Uterus (tissue), 4 donors: ENCODE measurements around the gene KCNA4. TPM values are rescaled to one million over a fixed set of nuclear protein-coding genes. Genes with fewer than 3 reads are reported as not detected.

ENCODE experiments used
- DNase-seq, 2 donors: peaks; one replicate each; pipeline ENCODE4 v3.0.0-alpha.2; 2019 to 2020
- H3K27ac ChIP-seq, 2 donors: fragments of 200-600 bp; sonication (generic); 1 replicate in 1 of 2; 2 replicates in 1 of 2; pipeline ENCODE4 v1.5.1; 2016 to 2018
- H3K27me3 ChIP-seq, 2 donors: fragments of 200-600 bp; sonication (generic); one replicate each; pipeline ENCODE4 v1.5.1; 2018 to 2019; ENCODE audit warnings: control low read depth in 1 of 2
- H3K36me3 ChIP-seq, 2 donors: fragments of 200-600 bp; sonication (generic); one replicate each; pipeline ENCODE4 v1.5.1; 2019; ENCODE audit warnings: control low read depth in 1 of 2
- H3K4me1 ChIP-seq, 2 donors: fragments of 200-600 bp; sonication (generic); one replicate each; pipeline ENCODE4 v1.5.1; 2018 to 2019; ENCODE audit warnings: control low read depth in 1 of 2
- H3K4me3 ChIP-seq, 2 donors: fragments of 200-600 bp; sonication (generic); 1 replicate in 1 of 2; 2 replicates in 1 of 2; pipeline ENCODE4 v1.5.1; 2018 to 2019; ENCODE audit warnings: mild to moderate bottlenecking in 1 of 2
- H3K9me3 ChIP-seq, 2 donors: fragments of 200-600 bp; sonication (generic); one replicate each; pipeline ENCODE4 v1.5.1; 2019; ENCODE audit warnings: control low read depth in 1 of 2
- POLR2A ChIP-seq, 2 donors: fragments of 450-650 bp; IDR thresholded peaks; one replicate each; pipeline ENCODE4 v1.6.1; 2016; ENCODE audit warnings: antibody characterized with exemption in 2 of 2, mild to moderate bottlenecking in 1 of 2, moderate library complexity in 1 of 2
- intact Hi-C: fragments of 100-400 bp; cut with DNase I; formaldehyde crosslinking; loops from one replicate; pipeline ENCODE4 v1.15.1; 2023; ENCODE audit warnings: low total_unique reads
- total RNA-seq, 4 donors: library from RNA; depleted of rRNA in 3 of 4; stranded (reverse); fragments of >200 nt in 3 of 4; gene quantifications; one replicate each; pipeline versions ENCODE4 v1.1.0 to v1.2.4, GENCODE V29; 2014 to 2023
- TF ChIP-seq, protein P1 (sequence below), 4 experiments: fragments of 200-600 bp in 2 of 4; fragments of 450-650 bp in 2 of 4; sonication (generic) in 2 of 4; IDR thresholded peaks; one replicate each; pipeline ENCODE4 v1.5.1; 2016 to 2019; ENCODE audit warnings: antibody characterized with exemption in 4 of 4, mild to moderate bottlenecking in 2 of 4, moderate library complexity in 1 of 4
- donor health status: DM: yes; HTN: yes; CAD: no.

KCNA4 gene
- total RNA-seq, 4 donors from 2014 or later: 0.88 to 5.7 TPM; not detected in 2

GRCh38 chr11:30023074-30023473 lies 6.2 kb upstream of the KCNA4 start:
- no peak overlapping the region for H3K4me3 ChIP-seq
- no peaks in the 10 kb centered on the region for H3K4me1 ChIP-seq
- TF ChIP-seq, protein P1, sequence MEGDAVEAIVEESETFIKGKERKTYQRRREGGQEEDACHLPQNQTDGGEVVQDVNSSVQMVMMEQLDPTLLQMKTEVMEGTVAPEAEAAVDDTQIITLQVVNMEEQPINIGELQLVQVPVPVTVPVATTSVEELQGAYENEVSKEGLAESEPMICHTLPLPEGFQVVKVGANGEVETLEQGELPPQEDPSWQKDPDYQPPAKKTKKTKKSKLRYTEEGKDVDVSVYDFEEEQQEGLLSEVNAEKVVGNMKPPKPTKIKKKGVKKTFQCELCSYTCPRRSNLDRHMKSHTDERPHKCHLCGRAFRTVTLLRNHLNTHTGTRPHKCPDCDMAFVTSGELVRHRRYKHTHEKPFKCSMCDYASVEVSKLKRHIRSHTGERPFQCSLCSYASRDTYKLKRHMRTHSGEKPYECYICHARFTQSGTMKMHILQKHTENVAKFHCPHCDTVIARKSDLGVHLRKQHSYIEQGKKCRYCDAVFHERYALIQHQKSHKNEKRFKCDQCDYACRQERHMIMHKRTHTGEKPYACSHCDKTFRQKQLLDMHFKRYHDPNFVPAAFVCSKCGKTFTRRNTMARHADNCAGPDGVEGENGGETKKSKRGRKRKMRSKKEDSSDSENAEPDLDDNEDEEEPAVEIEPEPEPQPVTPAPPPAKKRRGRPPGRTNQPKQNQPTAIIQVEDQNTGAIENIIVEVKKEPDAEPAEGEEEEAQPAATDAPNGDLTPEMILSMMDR (IDR thresholded peaks at IDR 0.05): no peak
- no peak for TF ChIP-seq POLR2A (IDR thresholded peaks at IDR 0.05)
- no peaks in the 10 kb centered on the region for H3K36me3 ChIP-seq
- no peak for DNase-seq
- H3K27me3 ChIP-seq: no peaks in the 10 kb centered on the region
- intact Hi-C loops: no loop called here
- no peak overlapping the region for H3K27ac ChIP-seq
- no peaks in the 10 kb centered on the region for H3K9me3 ChIP-seq

- Histone ChIP-seq H3K9me3 (no peaks in the 10 kb centered on the region), H3K4me3 (no peak overlapping the region), H3K4me1 (no peaks in the 10 kb centered on the region), H3K27ac (no peak overlapping the region), H3K36me3 (no peaks in the 10 kb centered on the region), H3K27me3 (no peaks in the 10 kb centered on the region)
- TF ChIP-seq, protein P1 (IDR thresholded peaks at IDR 0.05): no peak
- no peak for TF ChIP-seq POLR2A (IDR thresholded peaks at IDR 0.05)
- intact Hi-C loops: no loop called here
- no peak for DNase-seq
These were observed 2.7 kb upstream of the KCNA4 start for GRCh38 chr11:30019481-30019880.

DNA sequence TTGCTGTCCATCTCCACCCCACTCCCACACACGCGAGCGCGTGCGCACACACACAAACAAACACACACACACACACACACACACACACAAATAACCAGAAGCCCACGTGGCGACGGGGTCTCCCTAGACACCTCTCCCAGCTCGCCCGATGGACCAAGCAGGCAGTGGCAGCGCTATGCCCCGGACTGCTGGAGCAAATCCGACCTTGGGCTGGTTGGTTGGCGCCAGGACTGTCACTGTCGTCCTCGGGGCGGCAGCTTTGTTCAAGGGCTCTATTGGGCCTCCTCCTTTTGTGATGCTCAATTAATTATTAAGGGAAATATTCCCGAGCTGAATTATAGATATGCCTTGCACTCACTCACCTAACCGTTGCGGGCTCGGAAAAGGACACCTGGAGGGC lies 1.7 kb upstream of the KCNA4 start:
- H3K36me3 ChIP-seq: no peaks in the 10 kb centered on the region
- H3K27ac ChIP-seq: no peak overlapping the region
- H3K4me1 ChIP-seq: no peaks in the 10 kb centered on the region
- H3K4me3 ChIP-seq: no peak overlapping the region
- TF ChIP-seq POLR2A (IDR thresholded peaks at IDR 0.05): no peak
- TF ChIP-seq, protein P1 (IDR thresholded peaks at IDR 0.05): no peak
- intact Hi-C loops: no loop called here
- no peak for DNase-seq
- no peaks in the 10 kb centered on the region for H3K9me3 ChIP-seq
- no peaks in the 10 kb centered on the region for H3K27me3 ChIP-seq

GRCh38 chr11:30017445-30017895 lies 640 bp upstream of the KCNA4 start:
- intact Hi-C loops: no loop called here
- Histone ChIP-seq H3K4me3 (peak overlapping the region in 1 of 2 donors; percentile 32), H3K27me3 (no peaks in the 10 kb centered on the region), H3K9me3 (no peaks in the 10 kb centered on the region), H3K27ac (no peak overlapping the region), H3K4me1 (no peaks in the 10 kb centered on the region), H3K36me3 (no peaks in the 10 kb centered on the region)
- DNase-seq: no peak
- TF ChIP-seq POLR2A (IDR thresholded peaks at IDR 0.05): no peak
- TF ChIP-seq, protein P1 (IDR thresholded peaks at IDR 0.05): no peak

GRCh38 chr11:30015725-30016412 lies 961 bp downstream of the KCNA4 start:
- Histone ChIP-seq H3K4me3 (peak overlapping the region; percentile 23 to 24), H3K9me3 (no peaks in the 10 kb centered on the region), H3K27ac (no peak overlapping the region), H3K27me3 (no peaks in the 10 kb centered on the region), H3K4me1 (no peaks in the 10 kb centered on the region), H3K36me3 (no peaks in the 10 kb centered on the region)
- TF ChIP-seq POLR2A (IDR thresholded peaks at IDR 0.05): no peak
- TF ChIP-seq, protein P1 (IDR thresholded peaks at IDR 0.05): no peak
- no peak for DNase-seq
- intact Hi-C loops: no loop called here
